Brain pericyte (primary cell): ENCODE measurements around the gene DNM1L.

Experiments used
- DNase-seq: peaks from one replicate; pipeline ENCODE4 v3.0.0-alpha.2; 2012; ENCODE audit warnings: low read depth, low spot score

DNM1L gene

DNA sequence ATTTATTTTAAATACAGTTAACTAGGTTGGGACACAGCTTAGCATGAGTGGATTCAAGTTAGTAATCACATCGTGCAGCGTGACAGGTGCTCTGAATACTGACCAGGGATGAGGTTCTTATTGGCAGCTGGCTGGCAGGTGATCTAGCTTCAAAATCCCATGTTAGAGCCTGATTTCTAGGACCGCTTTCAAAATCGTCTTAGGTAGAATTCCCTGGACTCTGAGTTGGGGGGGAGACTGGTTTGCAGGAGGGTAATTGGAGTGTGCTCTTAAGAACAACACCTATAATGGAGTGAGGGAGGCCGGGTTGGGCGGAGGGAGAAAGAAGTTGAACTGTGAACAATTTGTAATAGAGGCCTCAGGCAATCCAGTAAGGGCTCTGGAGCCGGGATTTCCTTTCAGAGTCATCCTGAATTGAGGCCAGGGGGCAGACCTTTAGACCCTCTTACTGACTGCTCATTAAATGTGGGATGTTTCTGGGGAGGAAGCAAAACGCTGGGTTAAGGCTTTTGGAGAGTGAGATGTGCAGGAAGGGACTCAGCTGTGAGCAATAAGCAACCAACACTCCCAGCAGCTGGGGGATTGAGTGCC is 77.5 kb downstream of the DNM1L start:
- DNase-seq = no peak

DNA sequence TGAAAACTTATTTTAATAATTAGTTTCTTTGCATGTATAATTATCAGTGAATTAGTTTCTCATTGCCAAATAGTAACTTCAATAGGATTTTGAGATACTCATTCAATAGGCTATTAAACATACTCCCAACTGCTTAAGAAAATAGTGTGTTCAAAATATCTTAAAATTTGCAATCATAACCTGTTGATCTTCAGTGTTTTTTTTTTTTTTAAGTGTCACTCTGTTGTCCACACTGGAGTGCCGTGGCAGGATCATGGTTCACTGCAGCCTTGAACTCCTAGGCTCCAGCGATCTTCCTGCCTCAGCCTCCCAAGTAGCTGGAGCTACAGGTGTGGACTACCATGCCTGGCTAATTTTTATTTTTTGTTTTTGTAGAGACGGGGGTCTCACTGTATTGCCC is 78.1 kb downstream of the DNM1L start:
- no peak for DNase-seq

DNA sequence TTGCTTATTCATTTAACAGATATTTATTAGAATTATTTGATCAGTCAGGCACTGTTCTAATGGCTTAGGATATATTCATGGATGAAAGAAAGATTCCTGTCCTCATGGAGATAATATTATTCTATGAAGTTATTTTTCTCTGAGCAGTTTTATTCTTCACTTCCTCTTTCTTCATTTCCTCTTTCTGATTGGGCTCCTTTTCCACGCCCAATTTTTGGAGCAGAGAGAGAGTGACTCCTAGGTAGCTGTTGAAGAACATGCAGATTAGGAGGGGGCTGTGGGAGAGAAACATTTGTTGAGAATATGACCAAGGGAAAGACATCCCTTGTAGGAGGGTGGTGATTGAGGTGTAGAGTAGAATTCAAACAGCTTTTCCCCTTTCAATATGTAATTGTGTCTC is 82.6 kb downstream of the DNM1L start:
- DNase-seq = no peak

DNA sequence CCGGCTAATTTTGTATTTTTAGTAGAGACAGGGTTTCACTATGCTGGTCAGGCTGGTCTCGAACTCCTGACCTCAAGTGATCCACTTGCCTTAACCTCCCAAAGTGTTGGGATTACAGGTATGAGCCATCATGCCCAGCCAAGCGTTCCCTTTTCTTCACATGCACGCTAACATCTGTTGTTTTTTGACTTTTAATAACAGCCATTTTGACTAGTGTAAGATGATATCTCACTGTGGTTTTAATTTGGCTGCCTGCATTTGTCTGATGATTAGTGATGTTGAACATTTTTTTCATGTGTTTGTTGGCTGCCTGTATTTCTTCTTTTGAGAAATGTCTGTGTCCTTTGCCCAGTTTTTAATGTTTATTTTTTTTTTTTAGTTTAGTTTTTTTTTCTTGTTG is 86.8 kb downstream of the DNM1L start:
- no peak for DNase-seq

DNA sequence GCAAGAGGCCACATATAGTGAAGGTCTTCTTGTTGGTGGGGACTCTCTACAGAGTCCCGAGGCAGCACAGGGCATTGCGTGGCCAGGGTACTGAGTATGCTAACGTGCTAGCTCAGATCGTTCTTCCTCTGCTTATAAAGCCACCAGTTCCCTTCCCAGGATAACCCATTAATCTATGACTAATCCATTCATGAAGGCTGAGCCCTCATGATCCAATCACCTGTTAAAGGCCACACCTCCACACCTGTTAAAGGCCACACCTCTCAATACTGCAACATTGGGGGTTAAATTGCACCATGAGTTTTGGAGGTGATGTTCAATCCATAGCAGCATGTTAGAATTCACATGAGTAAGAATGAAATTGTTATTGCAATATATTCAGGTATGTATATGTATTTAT is 89.4 kb downstream of the DNM1L start:
- DNase-seq = no peak

DNA sequence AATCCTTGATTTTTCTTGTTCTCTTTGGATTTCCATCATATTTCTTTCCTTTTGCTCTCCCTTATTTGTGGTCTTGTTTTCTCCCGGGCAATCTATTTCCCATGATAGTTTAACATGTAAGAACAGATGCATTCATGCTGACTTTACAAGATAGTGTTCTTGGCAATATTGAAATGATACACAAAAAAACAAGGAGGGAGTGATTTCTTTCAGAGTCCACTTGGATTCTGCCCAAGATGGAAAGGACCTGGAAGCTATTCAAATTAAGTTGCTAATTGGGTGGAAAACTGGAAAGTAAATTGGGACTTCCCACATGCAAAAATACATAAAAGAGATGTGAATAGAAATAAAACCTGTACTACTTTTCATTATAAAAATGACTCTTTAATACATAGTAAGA is 91.0 kb downstream of the DNM1L start:
- no peak for DNase-seq

DNA sequence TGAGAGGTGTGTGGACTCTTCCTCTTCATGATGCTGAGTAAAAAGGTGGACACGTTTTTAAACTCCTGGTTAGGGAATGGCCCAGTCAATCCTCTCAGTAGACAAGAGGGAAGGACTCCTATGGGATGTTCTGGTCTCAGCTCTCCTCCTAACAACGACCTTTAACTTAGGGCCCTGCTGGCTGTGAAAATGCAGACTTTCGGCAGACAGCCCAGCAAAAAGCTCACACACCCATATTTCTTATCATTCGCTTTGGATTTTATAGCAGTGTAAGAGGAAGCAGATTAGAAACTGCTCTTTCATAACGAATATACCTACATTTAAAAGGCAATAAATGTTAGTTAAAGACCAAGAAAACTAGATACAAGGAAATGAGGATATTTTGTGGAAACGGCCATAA is 94.6 kb downstream of the DNM1L start:
- no peak for DNase-seq

DNA sequence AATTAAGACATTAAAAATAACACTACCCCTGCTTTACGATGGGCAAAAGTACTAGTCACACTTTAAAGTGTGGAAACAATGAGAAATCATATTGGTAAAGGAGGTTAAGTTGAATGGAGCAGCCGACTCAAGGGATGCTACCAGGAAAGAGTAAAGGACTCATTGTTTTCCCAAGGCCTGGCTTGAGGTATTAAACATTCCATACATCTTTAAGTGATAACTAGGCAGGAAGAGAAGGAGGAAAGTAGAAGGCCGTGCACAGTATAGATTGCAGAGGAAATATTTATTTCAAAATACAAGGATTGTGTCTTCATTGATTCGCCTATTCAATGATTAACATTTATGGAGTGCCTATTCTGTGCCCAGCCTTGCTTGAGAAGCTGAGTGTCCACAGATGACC is 97.2 kb downstream of the DNM1L start:
- DNase-seq = no peak

DNA sequence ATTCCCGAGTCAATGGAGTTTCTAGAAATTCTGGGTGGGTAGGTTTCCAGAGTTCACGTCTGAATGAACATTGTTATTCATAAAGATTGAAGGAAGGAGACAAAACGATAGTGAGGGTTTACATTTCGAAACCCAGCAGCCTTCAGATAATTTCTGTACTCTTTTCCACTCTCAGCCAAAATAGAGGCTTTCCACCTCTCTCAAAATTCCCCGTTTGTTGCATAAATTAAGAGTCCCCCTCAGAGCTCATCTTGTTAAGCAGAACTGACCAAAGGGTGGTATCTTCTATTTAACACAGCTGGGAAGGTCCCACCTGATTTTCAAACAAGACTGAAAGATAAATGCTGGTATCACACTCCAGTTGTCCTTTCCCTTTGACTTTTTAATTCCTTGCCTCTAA is 98.1 kb downstream of the DNM1L start:
- no peak for DNase-seq

GRCh38 chr12:32777691-32778175 is 98.6 kb downstream of the DNM1L start:
- DNase-seq = no peak

- no peak for DNase-seq
Measured at GRCh38 chr12:32780071-32780470, 101.0 kb downstream of the DNM1L start.

GRCh38 chr12:32783029-32783428 is 103.9 kb downstream of the DNM1L start:
- DNase-seq = no peak

DNA sequence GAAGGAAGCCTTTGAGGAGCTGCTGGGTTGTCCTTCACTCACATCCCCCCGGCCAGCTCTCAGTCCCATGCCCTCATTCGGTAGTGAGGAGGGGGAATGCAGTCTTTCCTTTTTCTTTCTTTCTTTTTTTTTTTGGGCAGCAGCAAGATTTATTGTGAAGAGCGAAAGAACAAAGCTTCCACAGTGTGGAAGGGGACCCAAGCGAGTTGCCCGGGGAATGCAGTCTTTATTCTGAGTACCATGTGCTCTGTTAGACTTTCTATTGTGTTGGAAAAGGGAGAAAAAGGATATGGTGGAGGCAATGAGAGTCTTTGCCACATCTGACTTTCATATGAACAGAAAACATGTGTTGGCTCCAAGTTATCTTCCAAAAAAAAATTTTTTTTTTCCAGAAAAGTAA is 106.5 kb downstream of the DNM1L start:
- DNase-seq = no peak

- DNase-seq = no peak
Measured at GRCh38 chr12:32788405-32788804, 109.3 kb downstream of the DNM1L start.

- no peak for DNase-seq
Measured at GRCh38 chr12:32789446-32789845, 110.3 kb downstream of the DNM1L start.

- DNase-seq = no peak
Measured at GRCh38 chr12:32789916-32790315, 110.8 kb downstream of the DNM1L start.

GRCh38 chr12:32794281-32794680 is 115.2 kb downstream of the DNM1L start:
- no peak for DNase-seq
